Fibroblast of the aortic adventitia (primary cell): ENCODE results near the gene DNAJB11. TPM values are rescaled to one million over a fixed set of nuclear protein-coding genes. Genes with fewer than 3 reads are reported as not detected.

Experiments used
- DNase-seq: peaks from one replicate; pipeline ENCODE4 v3.0.0-alpha.2; 2010; ENCODE audit warnings: low read depth
- H3K4me3 ChIP-seq: 2 replicates; pipeline ENCODE4 v1.5.1; 2011; ENCODE audit warnings: low read depth, mild to moderate bottlenecking, control low read depth, low read length, moderate library complexity
- CTCF ChIP-seq: IDR thresholded peaks from 2 replicates; pipeline ENCODE4 v1.5.1; 2011; ENCODE audit warnings: mild to moderate bottlenecking, low read length, control low read depth, inconsistent platforms; ENCODE audit not compliant: insufficient read depth
- total RNA-seq: library from RNA; depleted of rRNA; stranded (reverse); fragments of >200 nt; gene quantifications from 2 replicates; pipeline ENCODE4 v1.2.3, GENCODE V29; 2012; ENCODE audit warnings: low replicate concordance

DNAJB11 gene
- total RNA-seq, 1 donor, result 44.0 TPM

DNA sequence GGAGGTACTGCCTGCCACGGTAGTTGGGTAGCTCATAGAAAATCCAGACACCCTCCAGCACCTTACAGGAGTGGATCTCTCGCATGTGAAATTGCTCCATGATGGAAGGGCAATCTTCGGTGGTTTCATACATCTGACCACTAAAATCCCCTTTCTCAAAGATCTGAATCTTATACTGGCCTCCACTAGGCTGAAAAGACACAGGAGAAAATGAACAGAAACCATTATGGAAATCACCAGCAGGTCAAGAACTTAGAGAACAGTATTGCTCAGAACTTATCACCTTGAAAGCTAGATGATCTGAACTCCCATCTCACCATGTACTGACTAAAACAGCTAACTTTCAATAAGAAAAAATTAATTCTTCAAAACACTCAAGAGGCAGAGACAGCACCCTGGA is 31.7 kb upstream of the DNAJB11 start:
- no peak for TF ChIP-seq CTCF
- DNase-seq, result no peak
- no peak overlapping the region for H3K4me3 ChIP-seq

DNA sequence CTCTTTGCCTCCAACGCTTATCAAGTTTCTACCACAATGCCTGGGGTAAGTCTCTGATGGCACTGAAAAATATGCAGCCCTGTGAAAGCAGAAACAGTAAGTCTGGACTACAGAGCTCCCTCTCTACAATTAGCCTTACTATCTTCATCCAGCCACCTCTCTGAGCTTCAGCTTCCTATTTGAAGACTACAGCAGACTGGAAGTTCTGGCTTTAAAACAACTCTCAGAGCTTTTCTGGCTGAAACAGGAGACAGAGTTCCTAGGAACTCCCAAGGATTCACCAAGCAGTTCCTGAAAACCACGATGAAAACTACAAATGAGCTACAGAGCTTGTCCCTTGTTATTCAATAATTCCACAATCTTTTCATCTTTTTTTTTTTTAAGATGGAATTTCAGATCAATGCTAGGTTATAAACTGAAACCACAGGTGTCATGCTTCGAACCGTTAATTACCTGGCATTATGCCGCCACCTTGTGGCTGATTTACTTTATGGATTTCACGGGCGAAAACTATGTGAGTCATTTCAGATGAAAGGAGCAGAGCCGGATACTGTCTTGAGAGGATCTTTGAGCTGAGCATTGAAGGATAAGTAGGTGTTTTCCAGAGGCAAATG is 30.2 kb upstream of the DNAJB11 start:
- H3K4me3 ChIP-seq, result no peak overlapping the region
- peak; percentile 62 for TF ChIP-seq CTCF
- DNase-seq, result peak; percentile 80

- no peak overlapping the region for H3K4me3 ChIP-seq
- no peak for DNase-seq
- no peak for TF ChIP-seq CTCF
Observed at GRCh38 chr3:186540835-186541226, 29.7 kb upstream of the DNAJB11 start.

GRCh38 chr3:186544281-186544680 is 26.2 kb upstream of the DNAJB11 start, which contains the start of gene CRYGS:
TSS of gene CRYGS (minus strand) at chr3:186544380. CDS start at chr3:186544326, 54 bp downstream.
- TF ChIP-seq CTCF, result no peak
- no peak for DNase-seq
- no peak within 1 kb of the TSS for H3K4me3 ChIP-seq

DNA sequence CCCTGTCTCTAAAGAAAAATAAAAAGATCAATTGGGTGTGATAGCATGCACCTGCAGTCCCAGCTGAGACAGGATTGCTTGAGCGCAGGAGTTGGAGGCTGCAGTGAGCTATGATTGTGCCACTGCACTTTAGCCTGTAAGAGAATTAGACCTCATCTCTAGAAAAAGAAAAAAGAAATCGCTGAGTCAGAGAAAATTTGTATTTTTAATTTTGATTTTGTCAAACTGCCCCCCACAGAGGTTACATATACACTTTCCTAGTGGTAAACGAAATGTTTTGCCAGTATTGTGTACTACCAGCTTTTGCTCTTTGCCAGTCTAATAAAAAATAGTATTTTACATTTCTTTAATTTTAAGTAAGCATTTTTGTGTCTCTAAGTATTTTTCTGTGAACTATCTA is 21.0 kb upstream of the DNAJB11 start:
- TF ChIP-seq CTCF, result no peak
- no peak for DNase-seq
- H3K4me3 ChIP-seq, result no peak overlapping the region

GRCh38 chr3:186551387-186551786 is 19.1 kb upstream of the DNAJB11 start:
- no peak for TF ChIP-seq CTCF
- no peak for DNase-seq

GRCh38 chr3:186552408-186553031 is 18.0 kb upstream of the DNAJB11 start:
- no peak for TF ChIP-seq CTCF
- no peak for DNase-seq
- no peak overlapping the region for H3K4me3 ChIP-seq

More at GRCh38 chr3:186551387-186551786, 19.1 kb upstream of the DNAJB11 start:
- no peak overlapping the region for H3K4me3 ChIP-seq
